Duodenal mucosa (tissue), 2 donors: ENCODE measurements around the gene XCL2.

Experiments used
- H3K27ac ChIP-seq: one replicate; pipeline ENCODE4 v1.7.0; 2013; ENCODE audit warnings: low read depth, low read length
- H3K27me3 ChIP-seq, 2 donors: one replicate each; pipeline ENCODE4 v1.7.0; 2013; ENCODE audit warnings: low read length in 2 of 2, control low read depth in 1 of 2; ENCODE audit not compliant: insufficient read depth in 2 of 2, control insufficient read depth in 1 of 2
- H3K36me3 ChIP-seq, 2 donors: one replicate each; pipeline ENCODE4 v1.7.0; 2013; ENCODE audit warnings: low read length in 2 of 2, control low read depth in 1 of 2; ENCODE audit not compliant: insufficient read depth in 2 of 2, control insufficient read depth in 1 of 2
- H3K4me1 ChIP-seq, 2 donors: one replicate each; pipeline ENCODE4 v1.7.0; 2013; ENCODE audit warnings: low read length in 2 of 2, control low read depth in 1 of 2; ENCODE audit not compliant: insufficient read depth in 2 of 2, control insufficient read depth in 1 of 2
- H3K4me3 ChIP-seq, 2 donors: one replicate each; pipeline ENCODE4 v1.7.0; 2013; ENCODE audit warnings: low read length in 2 of 2, low read depth in 1 of 2
- H3K9ac ChIP-seq, 2 donors: one replicate each; pipeline ENCODE4 v1.7.0; 2013; ENCODE audit warnings: low read length in 2 of 2, low read depth in 1 of 2
- H3K9me3 ChIP-seq, 2 donors: one replicate each; pipeline ENCODE4 v1.7.0; 2013; ENCODE audit warnings: low read length in 2 of 2, control low read depth in 1 of 2; ENCODE audit not compliant: control insufficient read depth in 1 of 2

The XCL2 gene

DNA sequence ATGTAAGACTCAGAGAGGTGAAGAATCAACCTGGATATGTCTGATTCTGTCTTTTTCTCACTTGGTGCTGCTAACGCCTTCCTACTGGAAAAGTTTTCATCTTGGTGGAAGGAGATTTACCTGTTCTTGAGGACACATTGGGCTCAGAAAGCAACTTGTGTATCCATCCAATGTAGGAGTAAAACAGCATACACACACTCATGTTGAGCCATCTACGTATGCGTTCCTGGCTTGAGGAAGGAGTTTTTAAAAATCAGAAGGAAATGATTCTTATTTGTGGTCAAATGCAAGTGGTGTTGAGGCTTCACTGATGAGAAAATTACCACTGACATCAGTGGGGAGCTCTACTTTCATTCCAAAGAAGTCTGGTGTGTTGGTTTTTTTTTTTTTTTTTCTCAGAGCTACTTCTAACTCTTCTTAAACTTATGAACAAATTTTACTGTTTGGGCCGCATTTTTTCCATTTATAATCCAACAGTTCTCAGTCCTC, 25.6 kb downstream of the XCL2 start:
- H3K9me3 ChIP-seq = no peaks in the 10 kb centered on the region
- no peak overlapping the region for H3K27ac ChIP-seq
- peaks cover 0 to 10% of the 10 kb centered on the region in 2 donors for H3K4me1 ChIP-seq
- no peaks in the 10 kb centered on the region for H3K36me3 ChIP-seq
- H3K27me3 ChIP-seq = no peaks in the 10 kb centered on the region
- H3K9ac ChIP-seq = no peak overlapping the region
- H3K4me3 ChIP-seq = no peak overlapping the region

DNA sequence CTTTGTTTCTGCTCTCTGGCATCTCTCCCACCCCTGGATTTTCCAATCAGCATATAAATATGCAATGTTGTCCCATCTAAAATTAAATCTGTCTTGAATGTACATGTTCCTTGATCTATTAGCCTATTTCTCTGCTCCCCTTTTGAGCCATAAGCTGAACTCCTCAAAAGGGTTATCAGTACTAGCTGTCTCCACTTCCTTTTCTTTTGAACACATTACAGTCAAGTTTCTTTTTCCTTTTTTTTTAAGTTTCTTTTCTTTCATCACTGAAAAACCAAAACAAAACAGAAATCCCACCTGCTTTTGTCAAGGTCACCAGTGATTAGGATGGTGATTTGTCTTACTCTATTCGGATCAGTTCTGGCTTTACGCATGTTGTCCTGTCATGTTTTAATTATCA, 29.3 kb downstream of the XCL2 start:
- H3K4me1 ChIP-seq = peaks cover 0 to 10% of the 10 kb centered on the region in 2 donors
- no peak overlapping the region for H3K9ac ChIP-seq
- no peaks in the 10 kb centered on the region for H3K27me3 ChIP-seq
- H3K36me3 ChIP-seq = no peaks in the 10 kb centered on the region
- no peaks in the 10 kb centered on the region for H3K9me3 ChIP-seq
- no peak overlapping the region for H3K4me3 ChIP-seq
- no peak overlapping the region for H3K27ac ChIP-seq

DNA sequence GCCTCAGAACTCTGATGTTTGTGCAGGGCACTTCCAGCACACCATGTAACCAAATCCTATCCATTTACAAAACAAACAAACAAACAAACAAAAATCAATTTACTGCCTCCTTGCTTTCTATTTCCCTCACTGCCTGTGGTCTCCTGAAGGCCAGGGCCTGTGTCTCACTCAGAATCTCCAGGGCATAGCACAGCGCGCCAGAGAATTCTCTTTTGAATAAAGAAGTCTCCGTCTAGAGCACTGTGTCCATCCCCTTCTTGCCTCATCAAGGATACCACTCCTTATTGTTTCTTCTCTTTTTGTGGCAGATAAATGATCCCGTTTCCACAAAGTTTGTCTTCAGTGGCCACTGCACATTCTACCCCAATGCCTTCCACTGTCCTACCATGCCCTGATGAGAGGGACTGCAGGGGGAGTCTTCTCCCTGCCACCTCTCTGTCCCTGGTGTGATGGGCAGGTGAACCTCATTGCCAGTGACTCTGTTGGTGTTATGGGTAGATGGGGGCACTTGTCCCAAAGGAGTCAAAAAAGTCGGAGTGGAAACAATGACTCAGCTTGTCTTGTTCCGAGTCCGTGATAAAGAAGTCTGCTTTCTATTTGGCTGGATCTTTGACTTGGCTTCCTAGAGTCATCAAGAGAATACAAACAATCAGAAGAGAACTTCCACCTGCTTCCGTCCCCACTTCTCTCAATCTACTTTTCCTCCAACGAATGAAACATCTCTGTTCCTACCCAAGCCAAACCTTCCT, 30.0 kb downstream of the XCL2 start:
- Histone ChIP-seq H3K9me3 (no peaks in the 10 kb centered on the region), H3K27ac (peak overlapping the region; percentile 5), H3K27me3 (no peaks in the 10 kb centered on the region)

DNA sequence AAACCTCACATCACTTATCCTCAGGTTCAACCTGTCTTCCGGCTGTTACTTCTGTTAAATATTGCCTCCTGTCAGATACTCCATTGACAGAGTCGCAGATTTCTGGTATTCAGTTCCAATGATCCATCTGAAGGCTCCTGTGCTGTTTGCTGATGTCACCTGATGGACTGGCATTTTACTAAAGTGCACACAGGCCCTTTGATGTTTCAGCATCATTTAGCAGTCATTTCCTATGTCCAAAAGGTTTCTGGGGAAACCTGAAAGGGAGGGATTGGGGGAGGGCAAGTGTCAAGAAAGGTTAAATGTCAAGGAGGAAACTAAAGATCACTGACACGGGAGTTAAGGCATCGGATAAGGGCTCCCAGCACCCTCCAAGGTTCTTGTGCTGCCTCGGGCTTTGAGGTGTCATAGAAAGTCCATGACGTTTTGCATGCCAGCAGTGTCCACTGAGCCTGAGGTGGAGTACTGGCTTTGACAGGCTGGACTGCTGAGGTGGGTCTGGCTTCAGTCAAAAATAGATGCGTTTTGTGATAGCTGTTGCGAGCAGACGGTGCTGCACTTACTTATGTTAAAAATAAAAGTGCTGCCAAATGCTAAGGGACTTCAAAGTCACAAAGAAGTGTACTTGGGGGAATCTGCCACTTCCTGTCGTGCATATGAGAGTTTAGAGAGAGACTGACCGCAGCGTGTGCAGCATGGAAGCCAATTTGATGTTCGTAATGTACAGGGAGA, 30.8 kb downstream of the XCL2 start:
- Histone ChIP-seq H3K4me3 (no peak overlapping the region), H3K9ac (no peak overlapping the region), H3K27ac (no peak overlapping the region), H3K27me3 (no peaks in the 10 kb centered on the region), H3K36me3 (no peaks in the 10 kb centered on the region), H3K4me1 (peaks cover 0 to 10% of the 10 kb centered on the region in 2 donors), H3K9me3 (no peaks in the 10 kb centered on the region)

More for the DNA sequence above, 30.0 kb downstream of the XCL2 start:
- H3K4me1 ChIP-seq = peaks cover 0 to 10% of the 10 kb centered on the region in 2 donors
- H3K36me3 ChIP-seq = no peaks in the 10 kb centered on the region
- no peak overlapping the region for H3K4me3 ChIP-seq
- no peak overlapping the region for H3K9ac ChIP-seq

GRCh38 chr1:168509875-168510791, 33.7 kb downstream of the XCL2 start:
- Histone ChIP-seq H3K9me3 (no peaks in the 10 kb centered on the region), H3K4me3 (no peak overlapping the region), H3K27me3 (no peaks in the 10 kb centered on the region), H3K9ac (no peak overlapping the region), H3K27ac (no peak overlapping the region), H3K36me3 (no peaks in the 10 kb centered on the region), H3K4me1 (peaks cover 0 to 10% of the 10 kb centered on the region in 2 donors)

DNA sequence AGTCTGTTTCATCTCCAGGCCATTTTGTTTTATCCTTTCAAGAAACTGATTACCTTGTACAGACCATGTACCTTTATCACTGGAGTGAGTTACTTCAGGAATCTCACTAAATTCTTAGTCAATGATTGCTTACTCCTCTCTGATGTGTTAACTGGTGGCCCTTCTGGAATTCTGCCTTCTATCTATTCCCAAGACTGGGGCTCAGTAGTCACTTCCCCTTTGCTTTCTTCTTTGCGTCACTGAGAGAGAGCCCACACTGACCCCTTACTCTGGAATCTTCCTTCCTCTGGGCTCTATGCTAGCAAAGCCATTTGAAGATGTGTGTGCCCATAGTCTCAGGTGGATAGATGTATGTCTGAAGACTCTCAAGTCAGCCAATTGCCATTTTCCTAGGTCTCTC, 34.6 kb downstream of the XCL2 start:
- Histone ChIP-seq H3K4me3 (no peak overlapping the region), H3K27me3 (no peaks in the 10 kb centered on the region), H3K4me1 (peaks cover 6% of the 10 kb centered on the region in 2 donors), H3K9me3 (no peaks in the 10 kb centered on the region), H3K27ac (no peak overlapping the region), H3K9ac (no peak overlapping the region), H3K36me3 (no peaks in the 10 kb centered on the region)

DNA sequence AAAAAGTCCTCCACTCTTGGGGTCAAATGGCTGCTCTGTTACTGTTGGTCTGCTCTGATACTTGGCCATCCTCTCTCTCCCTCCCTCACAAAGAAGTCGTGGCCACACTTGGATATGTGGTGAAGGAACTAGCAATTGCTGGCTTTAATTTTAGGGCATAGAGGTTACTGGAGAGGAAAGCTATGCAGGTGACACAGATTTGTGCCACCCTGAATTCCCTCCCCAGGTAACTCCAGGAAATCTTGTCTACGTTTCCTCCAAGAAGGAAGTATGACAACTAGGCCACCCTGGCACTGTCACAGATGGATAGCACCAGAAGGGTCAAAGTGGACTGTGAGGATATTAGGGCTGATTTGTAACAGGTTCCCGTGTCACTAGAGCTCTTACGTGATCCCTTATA, 36.0 kb downstream of the XCL2 start:
- no peak overlapping the region for H3K4me3 ChIP-seq
- no peaks in the 10 kb centered on the region for H3K36me3 ChIP-seq
- no peaks in the 10 kb centered on the region for H3K27me3 ChIP-seq
- no peak overlapping the region for H3K9ac ChIP-seq
- no peak overlapping the region for H3K27ac ChIP-seq
- H3K9me3 ChIP-seq = no peaks in the 10 kb centered on the region
- H3K4me1 ChIP-seq = peaks cover 0 to 6% of the 10 kb centered on the region in 2 donors

- peaks cover 0 to 6% of the 10 kb centered on the region in 2 donors for H3K4me1 ChIP-seq
- no peak overlapping the region for H3K4me3 ChIP-seq
- no peak overlapping the region for H3K27ac ChIP-seq
- H3K9me3 ChIP-seq = no peaks in the 10 kb centered on the region
- H3K9ac ChIP-seq = no peak overlapping the region
- H3K36me3 ChIP-seq = no peaks in the 10 kb centered on the region
- no peaks in the 10 kb centered on the region for H3K27me3 ChIP-seq
Observed at GRCh38 chr1:168507231-168507630, 36.6 kb downstream of the XCL2 start.

- Histone ChIP-seq H3K27me3 (no peaks in the 10 kb centered on the region), H3K4me1 (peaks cover 0 to 6% of the 10 kb centered on the region in 2 donors), H3K27ac (no peak overlapping the region), H3K36me3 (no peaks in the 10 kb centered on the region), H3K9me3 (no peaks in the 10 kb centered on the region), H3K4me3 (no peak overlapping the region), H3K9ac (no peak overlapping the region)
Observed at GRCh38 chr1:168506204-168506819, 37.5 kb downstream of the XCL2 start.
